ENCODE results near the gene ST6GALNAC4. TPM values are rescaled to one million over a fixed set of nuclear protein-coding genes. Genes with fewer than 3 reads are reported as not detected.

Gene ST6GALNAC4
- total RNA-seq, 5 donors from 2014 or later (not counting 1 experiment from before 2014, with no cell fraction given) = 24.9 to 40.7 (median 35.1) TPM

GRCh38 chr9:127930231-127931091, 13.6 kb upstream of the ST6GALNAC4 start, which contains the start of gene PIP5KL1:
Gene PIP5KL1, minus strand, starts transcription at chr9:127930777. Its CDS starts 25 bp downstream, at chr9:127930752.
- 1% methylated on average over 61 of the region's 70 CpGs for WGBS (ENCODE audit: insufficient coverage)
- Mint-ChIP-seq H3K27me3 (peaks cover 0 to 2% of the 10 kb centered on the region in 2 donors), H3K4me1 (peaks cover 22 to 49% (median 43%) of the 10 kb centered on the region in 3 donors), H3K9me3 (no peaks in the 10 kb centered on the region), H3K27ac (peak within 1 kb of the TSS; percentile 24 to 70), H3K36me3 (peaks cover 3% of the 10 kb centered on the region), H3K4me3 (peak within 1 kb of the TSS; percentile 68 to 76 (median 69))
- DNase-seq (peak in 31 of 35 experiments; percentile 38 to 80 (median 60)), ATAC-seq (replicated peaks in 1 of 4) (peak; percentile 63 to 69 (median 67))
- CTCF ChIA-PET = interaction anchor here in 1 of 2 donors (0.8 kb wide), 2 partner anchors 13 to 15 kb away, joined by 3 read pairs; no protein-coding TSS in a partner anchor
- peaks cover 9 to 60% of the 10 kb centered on the region in 2 experiments for H3K4me1 ChIP-seq (ENCODE audit: control insufficient read depth in 1 of 2, extremely low read depth in 1 of 2, insufficient read depth in 2 of 2, low read length in 2 of 2)
- H3K4me3 ChIP-seq (ENCODE audit: control insufficient read depth in 1 of 2, extremely low read depth in 1 of 2, low read length in 1 of 2) = peak within 1 kb of the TSS; percentile 49 to 60
- peaks cover 0 to 9% of the 10 kb centered on the region in 2 donors for H3K36me3 ChIP-seq (ENCODE audit: control insufficient read depth in 2 of 2, extremely low read depth in 1 of 2, insufficient read depth in 1 of 2, low read length in 1 of 2)
- peaks cover 0 to 40% of the 10 kb centered on the region in 2 experiments for H3K27me3 ChIP-seq (replicated peaks in 1 of 2; ENCODE audit: control insufficient read depth in 2 of 2, extremely low read depth in 1 of 2, insufficient read depth in 2 of 2, low read length in 1 of 2)
- POLR2A ChIA-PET = interaction anchor here (0.6 kb wide), 2 partner anchors 118 to 763 kb away, joined by 3 to 4 read pairs; no protein-coding TSS in a partner anchor
- H3K9me3 ChIP-seq = no peaks in the 10 kb centered on the region
- no peak within 1 kb of the TSS for H3K27ac ChIP-seq (ENCODE audit: low read length)

- Histone ChIP-seq H3K9me3 (no peaks in the 10 kb centered on the region), H3K27me3 (replicated peaks in 1 of 2; ENCODE audit: control insufficient read depth in 2 of 2, extremely low read depth in 1 of 2, insufficient read depth in 2 of 2, low read length in 1 of 2) (peaks cover 0 to 42% of the 10 kb centered on the region in 2 experiments), H3K4me1 (ENCODE audit: control insufficient read depth in 1 of 2, extremely low read depth in 1 of 2, insufficient read depth in 2 of 2, low read length in 2 of 2) (peaks cover 9 to 52% of the 10 kb centered on the region in 2 experiments), H3K36me3 (ENCODE audit: control insufficient read depth in 2 of 2, extremely low read depth in 1 of 2, insufficient read depth in 1 of 2, low read length in 1 of 2) (peaks cover 0 to 4% of the 10 kb centered on the region in 2 donors), H3K4me3 (ENCODE audit: control insufficient read depth in 1 of 2, extremely low read depth in 1 of 2, low read length in 1 of 2) (no peak overlapping the region), H3K27ac (ENCODE audit: low read length) (no peak overlapping the region)
- Mint-ChIP-seq H3K27me3 (peaks cover 4 to 5% of the 10 kb centered on the region in 2 donors), H3K27ac (peak overlapping the region in 1 of 2 donors; percentile 66), H3K9me3 (no peaks in the 10 kb centered on the region), H3K36me3 (peaks cover 3% of the 10 kb centered on the region), H3K4me1 (peaks cover 17 to 42% (median 36%) of the 10 kb centered on the region in 3 donors), H3K4me3 (peak overlapping the region; percentile 60 to 76 (median 69))
- POLR2A ChIA-PET = interaction anchor here in 1 of 2 donors (0.6 kb wide), 1 partner anchor 764 kb away, joined by 3 read pairs; no protein-coding TSS in a partner anchor
- CTCF ChIA-PET = interaction anchor here in 1 of 2 donors (0.8 kb wide), 1 partner anchor 14 kb away, joined by 3 read pairs; no protein-coding TSS in a partner anchor
- no peak for DNase-seq
- WGBS (ENCODE audit: insufficient coverage) = 86% methylated on average over 9 of the region's 10 CpGs
- ATAC-seq (replicated peaks in 1 of 4) = no peak
Observed at GRCh38 chr9:127929625-127929979, 12.8 kb upstream of the ST6GALNAC4 start.

- peaks cover 9 to 52% of the 10 kb centered on the region in 2 experiments for H3K4me1 ChIP-seq (ENCODE audit: control insufficient read depth in 1 of 2, extremely low read depth in 1 of 2, insufficient read depth in 2 of 2, low read length in 2 of 2)
- 72% methylated on average over 9 of the region's 11 CpGs for WGBS (ENCODE audit: insufficient coverage)
- no peak for DNase-seq
- no peaks in the 10 kb centered on the region for H3K36me3 ChIP-seq (ENCODE audit: control insufficient read depth in 2 of 2, extremely low read depth in 1 of 2, insufficient read depth in 1 of 2, low read length in 1 of 2)
- Mint-ChIP-seq H3K4me1 (peaks cover 12 to 36% (median 30%) of the 10 kb centered on the region in 3 donors), H3K27ac (peak overlapping the region; percentile 53 to 66), H3K27me3 (peaks cover 4 to 5% of the 10 kb centered on the region in 2 donors), H3K36me3 (no peaks in the 10 kb centered on the region), H3K4me3 (peak overlapping the region; percentile 13 to 76 (median 29)), H3K9me3 (no peaks in the 10 kb centered on the region)
- POLR2A ChIA-PET = interaction anchor here in 1 of 2 donors (0.6 kb wide), 2 partner anchors 11 to 46 kb away, joined by 3 read pairs; no protein-coding TSS in a partner anchor
- H3K27ac ChIP-seq (ENCODE audit: low read length) = no peak overlapping the region
- H3K9me3 ChIP-seq = no peaks in the 10 kb centered on the region
- no peak overlapping the region for H3K4me3 ChIP-seq (ENCODE audit: control insufficient read depth in 1 of 2, extremely low read depth in 1 of 2, low read length in 1 of 2)
- ATAC-seq (replicated peaks in 1 of 4) = no peak
- CTCF ChIA-PET = interaction anchor here in 1 of 2 donors (0.6 kb wide), 1 partner anchor 31 kb away, joined by 4 read pairs; no protein-coding TSS in a partner anchor
- H3K27me3 ChIP-seq (replicated peaks in 1 of 2; ENCODE audit: control insufficient read depth in 2 of 2, extremely low read depth in 1 of 2, insufficient read depth in 2 of 2, low read length in 1 of 2) = peaks cover 0 to 43% of the 10 kb centered on the region in 2 experiments
Observed at GRCh38 chr9:127928676-127929624, 12.1 kb upstream of the ST6GALNAC4 start.

- H3K4me3 Mint-ChIP-seq = peak overlapping the region; percentile 13 to 66 (median 29)
- no peaks in the 10 kb centered on the region for H3K9me3 Mint-ChIP-seq
- H3K27ac Mint-ChIP-seq = peak overlapping the region in 1 of 2 donors; percentile 39
- H3K27me3 ChIP-seq (replicated peaks in 1 of 2; ENCODE audit: control insufficient read depth in 2 of 2, extremely low read depth in 1 of 2, insufficient read depth in 2 of 2, low read length in 1 of 2) = peaks cover 0 to 51% of the 10 kb centered on the region in 2 experiments
- H3K36me3 ChIP-seq (ENCODE audit: control insufficient read depth in 2 of 2, extremely low read depth in 1 of 2, insufficient read depth in 1 of 2, low read length in 1 of 2) = no peaks in the 10 kb centered on the region
- CTCF ChIA-PET = interaction anchor here in 1 of 2 donors (0.5 to 0.6 kb wide), 3 partner anchors 14 to 86 kb away, joined by 3 to 4 read pairs (median 4); no protein-coding TSS in a partner anchor
- peaks cover 9 to 52% of the 10 kb centered on the region in 2 experiments for H3K4me1 ChIP-seq (ENCODE audit: control insufficient read depth in 1 of 2, extremely low read depth in 1 of 2, insufficient read depth in 2 of 2, low read length in 2 of 2)
- peaks cover 12 to 35% (median 29%) of the 10 kb centered on the region in 3 donors for H3K4me1 Mint-ChIP-seq
- H3K4me3 ChIP-seq (ENCODE audit: control insufficient read depth in 1 of 2, extremely low read depth in 1 of 2, low read length in 1 of 2) = peak overlapping the region in 1 of 2 donors; percentile 32
- POLR2A ChIA-PET = interaction anchor here in 1 of 2 donors (0.6 kb wide), 3 partner anchors 45 to 161 kb away, joined by 3 to 5 read pairs (median 5); no protein-coding TSS in a partner anchor
- peaks cover 4 to 5% of the 10 kb centered on the region in 2 donors for H3K27me3 Mint-ChIP-seq
- no peak overlapping the region for H3K27ac ChIP-seq (ENCODE audit: low read length)
- no peaks in the 10 kb centered on the region for H3K36me3 Mint-ChIP-seq
- DNase-seq (peak in 1 of 35 experiments; percentile 38), ATAC-seq (replicated peaks in 1 of 4) (peak in 2 of 4 experiments; percentile 1 to 8)
- no peaks in the 10 kb centered on the region for H3K9me3 ChIP-seq
- 57% methylated on average over 12 of the region's 24 CpGs for WGBS (ENCODE audit: insufficient coverage)
Observed at GRCh38 chr9:127927988-127928675, 11.3 kb upstream of the ST6GALNAC4 start.

GRCh38 chr9:127927201-127927987, 10.6 kb upstream of the ST6GALNAC4 start:
- no peaks in the 10 kb centered on the region for H3K36me3 ChIP-seq (ENCODE audit: control insufficient read depth in 2 of 2, extremely low read depth in 1 of 2, insufficient read depth in 1 of 2, low read length in 1 of 2)
- DNase-seq (peak; percentile 46 to 86 (median 79)), ATAC-seq (replicated peaks in 1 of 4) (peak; percentile 43 to 60 (median 50))
- Mint-ChIP-seq H3K36me3 (no peaks in the 10 kb centered on the region), H3K27ac (no peak overlapping the region), H3K27me3 (peaks cover 4 to 5% of the 10 kb centered on the region in 2 donors), H3K4me1 (peaks cover 12 to 32% (median 26%) of the 10 kb centered on the region in 3 donors), H3K4me3 (peak overlapping the region; percentile 64 to 70 (median 66)), H3K9me3 (no peaks in the 10 kb centered on the region)
- no peak overlapping the region for H3K27ac ChIP-seq (ENCODE audit: low read length)
- peaks cover 0 to 54% of the 10 kb centered on the region in 2 experiments for H3K27me3 ChIP-seq (replicated peaks in 1 of 2; ENCODE audit: control insufficient read depth in 2 of 2, extremely low read depth in 1 of 2, insufficient read depth in 2 of 2, low read length in 1 of 2)
- H3K4me1 ChIP-seq (ENCODE audit: control insufficient read depth in 1 of 2, extremely low read depth in 1 of 2, insufficient read depth in 2 of 2, low read length in 2 of 2) = peaks cover 9 to 52% of the 10 kb centered on the region in 2 experiments
- ChIA-PET CTCF (interaction anchor here in 1 of 2 donors (0.6 kb wide), 1 partner anchor 13 kb away, joined by 3 read pairs; no protein-coding TSS in a partner anchor), POLR2A (interaction anchor here in 1 of 2 donors (0.6 kb wide), 2 partner anchors 128 to 160 kb away, joined by 5 read pairs; no protein-coding TSS in a partner anchor)
- 5% methylated on average over 45 of the region's 56 CpGs for WGBS (ENCODE audit: insufficient coverage)
- no peaks in the 10 kb centered on the region for H3K9me3 ChIP-seq
- peak overlapping the region; percentile 49 to 58 for H3K4me3 ChIP-seq (ENCODE audit: control insufficient read depth in 1 of 2, extremely low read depth in 1 of 2, low read length in 1 of 2)
